Calu3 (cell line): ENCODE data around the gene SMCO2. TPM values are rescaled to one million over a fixed set of nuclear protein-coding genes. Genes with fewer than 3 reads are reported as not detected.

Source experiments
- BruUV-seq: library from RNA; stranded (reverse); fragments of 400-500 nt; replicated peaks from 2 replicates; lab custom pipeline; 2021; lab: Mats Ljungman, UMichigan
- CTCF ChIA-PET: fragments of 300-600 bp; sonication (Branson Sonifier 250); formaldehyde crosslinking; loops from one replicate; lab custom pipeline; 2022; ENCODE audit warnings: antibody characterized with exemption; lab: Charles Lee
- DNase-seq: peaks from one replicate; pipeline ENCODE4 v3.0.0; 2022
- H3K27ac Mint-ChIP-seq: one replicate; pipeline ENCODE4 v1.8.0; 2022; ENCODE audit warnings: mixed read lengths; ENCODE audit not compliant: unreplicated experiment
- H3K27me3 Mint-ChIP-seq: one replicate; pipeline ENCODE4 v1.8.0; 2022; ENCODE audit warnings: mixed read lengths; ENCODE audit not compliant: unreplicated experiment
- H3K36me3 Mint-ChIP-seq: one replicate; pipeline ENCODE4 v1.8.0; 2022; ENCODE audit warnings: mild to moderate bottlenecking, moderate library complexity, mixed read lengths; ENCODE audit not compliant: insufficient read depth, unreplicated experiment
- H3K4me1 Mint-ChIP-seq: one replicate; pipeline ENCODE4 v1.8.0; 2022; ENCODE audit warnings: mild to moderate bottlenecking, low read depth, mixed read lengths; ENCODE audit not compliant: unreplicated experiment
- H3K4me3 Mint-ChIP-seq: one replicate; pipeline ENCODE4 v1.8.0; 2022; ENCODE audit warnings: mild to moderate bottlenecking, low read depth, moderate library complexity, mixed read lengths; ENCODE audit not compliant: unreplicated experiment
- H3K9me3 Mint-ChIP-seq: one replicate; pipeline ENCODE4 v1.8.0; 2022; ENCODE audit warnings: low read depth, mixed read lengths; ENCODE audit not compliant: unreplicated experiment
- CTCF ChIP-seq: fragments of 200-600 bp; IDR thresholded peaks from one replicate; pipeline ENCODE4 v1.8.0; 2022; ENCODE audit warnings: antibody characterized with exemption; ENCODE audit not compliant: unreplicated experiment
- intact Hi-C: fragments of 100-400 bp; cut with micrococcal nuclease; formaldehyde crosslinking; loops from one replicate; pipeline ENCODE4 v1.10.0; 2022; ENCODE audit not compliant: unreplicated experiment
- total RNA-seq: library from RNA; stranded (reverse); gene quantifications from 2 replicates; pipeline ENCODE4 v1.2.3, GENCODE V29; 2022

The SMCO2 gene
- total RNA-seq, 1 experiment from 2014 or later: 1.6 TPM

- Mint-ChIP-seq H3K4me3 (no peak overlapping the region), H3K27me3 (no peaks in the 10 kb centered on the region), H3K27ac (no peak overlapping the region), H3K36me3 (peaks cover 19% of the 10 kb centered on the region), H3K4me1 (peaks cover 11% of the 10 kb centered on the region), H3K9me3 (no peaks in the 10 kb centered on the region)
- no peak for DNase-seq
- CTCF ChIA-PET: no interaction called here
- no TSS peak for BruUV-seq
- no peak for TF ChIP-seq CTCF
- intact Hi-C loops: loop anchor here (10.0 kb wide), 1 partner anchor 98 kb away; the partner anchor contains the start of gene PPFIBP1
Observed at GRCh38 chr12:27426743-27427487, 19.6 kb upstream of the SMCO2 start.

GRCh38 chr12:27427824-27428223 lies 18.7 kb upstream of the SMCO2 start:
- no TSS peak for BruUV-seq
- Mint-ChIP-seq H3K27ac (peak overlapping the region; percentile 35), H3K9me3 (no peaks in the 10 kb centered on the region), H3K36me3 (peaks cover 22% of the 10 kb centered on the region), H3K4me3 (no peak overlapping the region), H3K4me1 (peaks cover 11% of the 10 kb centered on the region), H3K27me3 (no peaks in the 10 kb centered on the region)
- no peak for TF ChIP-seq CTCF
- intact Hi-C loops: loop anchor here (10.0 kb wide), 1 partner anchor 97 kb away; the partner anchor contains the start of gene PPFIBP1
- no peak for DNase-seq
- CTCF ChIA-PET: no interaction called here

- Mint-ChIP-seq H3K4me3 (no peak overlapping the region), H3K27me3 (no peaks in the 10 kb centered on the region), H3K9me3 (no peaks in the 10 kb centered on the region), H3K4me1 (peaks cover 11% of the 10 kb centered on the region), H3K36me3 (peaks cover 22% of the 10 kb centered on the region), H3K27ac (no peak overlapping the region)
- BruUV-seq: no TSS peak
- TF ChIP-seq CTCF: no peak
- CTCF ChIA-PET: no interaction called here
- intact Hi-C loops: loop anchor here (10.0 kb wide), 1 partner anchor 96 kb away; the partner anchor contains the start of gene PPFIBP1
- DNase-seq: no peak
Observed at GRCh38 chr12:27428466-27428865, 18.1 kb upstream of the SMCO2 start.

DNA sequence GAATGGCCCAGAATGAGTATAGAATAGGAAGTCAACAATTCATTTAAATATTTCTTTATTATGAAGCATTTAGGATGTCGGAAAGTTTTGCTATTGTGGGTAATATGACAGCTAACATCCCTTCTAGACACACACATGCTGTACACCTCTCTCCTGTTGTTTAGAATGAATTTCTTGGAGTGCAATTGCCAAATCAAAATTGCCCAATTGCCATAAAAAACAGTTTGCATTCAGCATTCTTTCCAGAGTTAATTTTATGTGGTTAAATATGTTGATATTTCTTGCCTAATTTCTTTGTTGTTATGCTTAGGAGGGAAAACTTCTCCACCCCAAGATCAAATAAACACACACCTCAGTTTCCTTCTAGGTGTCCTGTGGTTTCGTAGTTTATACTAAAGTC lies 16.9 kb upstream of the SMCO2 start:
- intact Hi-C loops: loop anchor here (10.0 kb wide), 1 partner anchor 95 kb away; the partner anchor contains the start of gene PPFIBP1
- Mint-ChIP-seq H3K4me3 (no peak overlapping the region), H3K36me3 (peaks cover 22% of the 10 kb centered on the region), H3K27me3 (no peaks in the 10 kb centered on the region), H3K27ac (no peak overlapping the region), H3K4me1 (peaks cover 11% of the 10 kb centered on the region), H3K9me3 (no peaks in the 10 kb centered on the region)
- no peak for DNase-seq
- BruUV-seq: no TSS peak
- CTCF ChIA-PET: no interaction called here
- TF ChIP-seq CTCF: no peak
